Measurements from ENCODE around the gene TBL3.

GRCh38 chr16:1929105-1929504 lies 42.7 kb upstream of the TBL3 start:
- TF ChIP-seq CTCF (IDR thresholded peaks at IDR 0.05; ENCODE audit: poor library complexity, severe bottlenecking) (no peak), REST (IDR thresholded peaks at IDR 0.05; ENCODE audit: borderline replicate concordance) (no peak), MXI1 (conservative IDR thresholded peaks at IDR 0.05; ENCODE audit: poor library complexity, severe bottlenecking) (no peak), POLR2AphosphoS5 (IDR thresholded peaks at IDR 0.05) (no peak)

All from neural cell (in vitro differentiated cells).